ENCODE data around the gene CRYBA4. TPM values are rescaled to one million over a fixed set of nuclear protein-coding genes. Genes with fewer than 3 reads are reported as not detected.

The CRYBA4 gene
- total RNA-seq, 2 donors from 2014 or later = not detected

GRCh38 chr22:26642465-26643417 lies 21.0 kb downstream of the CRYBA4 start:
- no peaks in the 10 kb centered on the region for H3K9me3 Mint-ChIP-seq
- peak overlapping the region; percentile 91 to 98 for H3K27ac Mint-ChIP-seq
- no peaks in the 10 kb centered on the region for H3K36me3 Mint-ChIP-seq
- DNase-seq (ENCODE audit: low spot score in 2 of 2) (peak; percentile 77 to 88), ATAC-seq (peak; percentile 91 to 97)

- DNase-seq (ENCODE audit: low spot score in 2 of 2) (no peak), ATAC-seq (peak in 1 of 2 donors; percentile 3)
- Mint-ChIP-seq H3K27ac (peak overlapping the region in 1 of 2 donors; percentile 98), H3K9me3 (no peaks in the 10 kb centered on the region), H3K36me3 (no peaks in the 10 kb centered on the region)
Observed at GRCh38 chr22:26643418-26644100, 21.8 kb downstream of the CRYBA4 start.

- DNase-seq (ENCODE audit: low spot score in 2 of 2) (no peak), ATAC-seq (no peak)
- no peaks in the 10 kb centered on the region for H3K9me3 Mint-ChIP-seq
- H3K36me3 Mint-ChIP-seq = no peaks in the 10 kb centered on the region
- H3K27ac Mint-ChIP-seq = no peak overlapping the region
Observed at GRCh38 chr22:26646158-26646557, 24.4 kb downstream of the CRYBA4 start.

DNA sequence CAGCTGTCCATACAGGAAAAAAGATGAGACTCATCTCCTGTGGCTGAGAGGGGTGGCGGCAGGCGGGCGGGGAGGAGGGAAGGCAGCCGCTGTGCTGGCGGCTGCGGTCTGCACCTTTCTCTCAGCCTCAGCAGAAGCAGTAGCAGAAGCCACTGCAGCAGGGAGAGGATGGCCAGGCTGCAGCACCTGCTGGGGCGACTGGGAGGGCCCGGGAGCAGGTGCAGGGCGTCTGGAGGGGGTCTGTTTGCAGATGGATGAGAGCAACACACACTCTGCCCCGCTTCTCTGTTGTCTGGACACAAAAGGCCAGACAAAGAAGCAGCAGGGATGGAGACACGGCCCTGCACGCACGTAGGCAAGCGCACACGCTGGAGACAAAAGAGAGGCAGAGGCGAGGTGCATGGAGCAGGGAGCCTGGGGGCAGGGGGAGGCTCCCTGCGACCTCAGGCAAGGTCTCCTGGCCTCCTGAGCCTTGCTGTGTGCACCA lies 26.3 kb downstream of the CRYBA4 start:
- H3K27ac Mint-ChIP-seq = no peak overlapping the region
- DNase-seq (ENCODE audit: low spot score in 2 of 2) = peak in 1 of 2 donors; percentile 36
- no peaks in the 10 kb centered on the region for H3K9me3 Mint-ChIP-seq
- peak; percentile 27 to 45 for ATAC-seq
- H3K36me3 Mint-ChIP-seq = no peaks in the 10 kb centered on the region

DNA sequence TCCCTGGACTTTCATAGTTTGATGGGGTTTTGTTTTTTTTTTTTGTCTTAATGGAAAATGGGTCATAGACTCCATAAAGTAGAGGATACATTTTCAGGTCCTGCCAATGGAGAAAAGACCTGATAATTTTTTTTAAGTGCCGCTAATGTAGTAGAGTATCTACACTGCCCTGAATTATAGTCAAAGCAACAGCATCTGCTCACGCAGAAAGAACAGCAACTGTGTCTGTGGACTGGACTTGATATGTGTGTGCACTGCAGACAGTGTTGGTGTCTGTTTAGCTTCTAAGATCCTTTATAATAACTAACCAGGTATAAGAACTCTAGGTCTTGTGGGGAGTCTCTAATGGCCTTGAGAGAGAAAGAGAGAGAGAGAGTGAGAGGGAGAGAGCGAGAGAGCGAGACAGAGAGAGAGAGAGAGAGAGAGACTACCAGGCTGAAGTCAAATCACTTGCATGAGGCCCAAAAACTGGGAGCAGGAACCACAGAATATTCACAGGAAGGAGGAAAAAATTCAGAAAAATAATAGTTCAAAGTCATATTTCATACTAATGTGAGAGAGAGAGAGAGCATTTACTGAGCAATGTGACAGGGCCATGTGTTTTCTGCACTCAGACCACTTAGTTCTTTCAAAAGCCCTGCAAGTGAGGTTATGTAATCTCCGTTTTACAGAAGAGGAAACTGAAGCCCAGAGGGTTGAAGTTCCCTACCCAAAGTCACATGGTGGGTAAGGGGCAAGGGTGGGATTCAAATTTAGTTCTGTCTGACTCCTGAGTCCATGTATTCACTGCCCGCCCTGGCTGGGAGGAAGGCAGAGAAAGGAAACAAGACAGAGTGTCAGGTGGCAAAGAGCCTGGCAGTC lies 27.0 kb downstream of the CRYBA4 start:
- ATAC-seq (no peak), DNase-seq (ENCODE audit: low spot score in 2 of 2) (no peak)
- no peak overlapping the region for H3K27ac Mint-ChIP-seq
- H3K9me3 Mint-ChIP-seq = no peaks in the 10 kb centered on the region
- no peaks in the 10 kb centered on the region for H3K36me3 Mint-ChIP-seq

GRCh38 chr22:26650722-26651421 lies 29.1 kb downstream of the CRYBA4 start:
- ATAC-seq = peak; percentile 63 to 83

DNA sequence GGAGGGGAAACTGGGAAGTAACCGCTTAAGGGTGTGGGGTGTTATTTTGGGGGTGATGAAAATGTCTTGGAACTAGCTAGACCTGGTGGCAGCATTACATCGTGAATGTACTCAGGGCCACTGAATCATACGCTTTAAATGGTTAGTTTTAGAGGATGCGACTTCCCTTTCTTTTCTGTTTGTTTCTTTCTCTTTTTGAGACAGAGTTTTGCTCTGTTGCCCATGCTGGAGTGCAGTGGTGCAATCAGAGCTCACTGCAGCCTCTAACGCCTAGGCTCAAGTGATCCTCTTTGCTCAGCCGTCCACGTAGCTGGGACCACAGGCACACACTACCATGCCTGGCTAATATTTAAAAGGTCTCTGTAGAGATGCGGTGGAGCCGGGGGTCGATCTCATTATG lies 30.1 kb downstream of the CRYBA4 start:
- ATAC-seq (no peak), DNase-seq (ENCODE audit: low spot score in 2 of 2) (no peak)
- H3K27ac Mint-ChIP-seq = no peak overlapping the region
- H3K36me3 Mint-ChIP-seq = no peaks in the 10 kb centered on the region
- H3K9me3 Mint-ChIP-seq = no peaks in the 10 kb centered on the region

More at GRCh38 chr22:26650722-26651421, 29.1 kb downstream of the CRYBA4 start:
- Mint-ChIP-seq H3K27ac (peak overlapping the region; percentile 5 to 48), H3K36me3 (no peaks in the 10 kb centered on the region), H3K9me3 (no peaks in the 10 kb centered on the region)
- DNase-seq (ENCODE audit: low spot score in 2 of 2) = no peak

- Mint-ChIP-seq H3K9me3 (no peaks in the 10 kb centered on the region), H3K36me3 (peaks cover 0 to 12% of the 10 kb centered on the region in 2 donors)
- DNase-seq (ENCODE audit: low spot score in 2 of 2) = peak; percentile 62 to 76
Observed at GRCh38 chr22:26656891-26657851, 35.4 kb downstream of the CRYBA4 start, which contains the start of gene MIAT. MIAT (plus strand) TSS chr22:26657588.

GRCh38 chr22:26658161-26658560 lies 36.4 kb downstream of the CRYBA4 start:
- DNase-seq (ENCODE audit: low spot score in 2 of 2) (no peak), ATAC-seq (peak; percentile 14 to 19)

More at GRCh38 chr22:26656891-26657851, 35.4 kb downstream of the CRYBA4 start, which contains the start of gene MIAT:
- H3K27ac Mint-ChIP-seq = peak within 1 kb of the TSS; percentile 65 to 88
- ATAC-seq = peak; percentile 82 to 87

DNA sequence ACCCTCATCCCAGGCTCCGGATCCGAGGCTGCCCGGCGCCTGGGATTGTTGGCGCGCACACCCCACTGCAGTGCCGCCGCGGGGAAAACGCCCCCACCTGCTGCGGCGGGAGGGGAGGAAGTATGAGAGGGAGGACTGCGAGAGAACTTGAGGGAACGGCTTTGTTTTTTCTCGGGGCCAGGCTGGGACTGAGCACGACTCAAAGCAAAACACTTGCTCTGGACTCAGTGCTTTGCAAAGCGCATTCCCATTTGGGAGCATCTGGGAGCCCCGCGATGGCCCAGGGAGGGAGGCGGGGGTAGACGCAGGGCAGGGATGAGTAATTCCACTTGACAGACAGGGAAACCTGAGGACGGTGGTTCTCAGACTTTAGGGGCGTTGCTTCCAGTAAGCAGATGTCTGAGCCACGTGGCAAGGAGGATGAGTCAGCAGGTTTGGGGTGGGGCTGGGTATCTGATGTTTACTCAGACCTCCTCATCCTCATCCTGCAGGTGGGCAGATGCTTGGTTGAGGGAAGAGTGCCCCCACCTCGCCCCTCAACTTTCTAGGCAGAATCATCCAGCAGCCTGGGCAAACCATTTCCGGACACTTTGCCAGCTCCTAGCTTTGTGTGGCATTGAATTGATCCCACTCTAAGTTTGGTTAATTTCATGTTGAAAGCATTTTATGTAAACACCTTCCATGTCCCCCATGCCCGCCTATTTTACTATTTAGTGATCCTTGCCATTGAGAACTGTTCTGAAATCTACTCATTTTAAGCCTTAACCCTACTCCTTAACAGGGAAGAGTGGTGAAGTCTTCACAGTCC lies 37.1 kb downstream of the CRYBA4 start:
- Mint-ChIP-seq H3K9me3 (no peaks in the 10 kb centered on the region), H3K36me3 (peaks cover 0 to 18% of the 10 kb centered on the region in 2 donors), H3K27ac (peak overlapping the region; percentile 65)
- DNase-seq (ENCODE audit: low spot score in 2 of 2) = peak; percentile 72 to 75
- ATAC-seq = peak; percentile 88 to 89

More at GRCh38 chr22:26658161-26658560, 36.4 kb downstream of the CRYBA4 start:
- Mint-ChIP-seq H3K36me3 (peaks cover 0 to 12% of the 10 kb centered on the region in 2 donors), H3K9me3 (no peaks in the 10 kb centered on the region), H3K27ac (peak overlapping the region; percentile 65 to 88)

DNA sequence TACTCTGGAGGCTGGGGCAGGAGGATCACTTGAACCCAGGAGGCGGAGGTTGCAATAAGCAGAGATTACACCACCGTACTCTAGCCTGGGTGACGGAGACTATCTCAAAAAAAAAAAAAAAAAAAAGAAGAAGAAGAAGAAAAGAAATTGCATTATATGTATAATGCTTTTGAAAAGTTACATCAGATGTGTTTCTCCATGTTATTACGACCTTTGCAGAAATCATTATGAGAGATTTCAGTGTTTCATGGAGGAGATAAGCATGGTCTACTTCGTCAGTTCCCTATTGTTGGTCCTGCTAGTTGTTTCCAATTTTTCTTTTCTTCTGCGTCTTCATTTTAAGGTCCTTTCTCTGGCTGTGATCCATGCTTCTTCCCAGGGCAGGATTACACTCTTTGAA lies 38.6 kb downstream of the CRYBA4 start:
- ATAC-seq (no peak), DNase-seq (ENCODE audit: low spot score in 2 of 2) (no peak)
- Mint-ChIP-seq H3K36me3 (peaks cover 0 to 25% of the 10 kb centered on the region in 2 donors), H3K9me3 (no peaks in the 10 kb centered on the region), H3K27ac (no peak overlapping the region)

- ATAC-seq (no peak), DNase-seq (ENCODE audit: low spot score in 2 of 2) (no peak)
- H3K27ac Mint-ChIP-seq = no peak overlapping the region
- H3K9me3 Mint-ChIP-seq = no peaks in the 10 kb centered on the region
- H3K36me3 Mint-ChIP-seq = peaks cover 0 to 25% of the 10 kb centered on the region in 2 donors
Observed at GRCh38 chr22:26660961-26661578, 39.3 kb downstream of the CRYBA4 start.

- DNase-seq (ENCODE audit: low spot score in 2 of 2) = no peak
- Mint-ChIP-seq H3K27ac (peak overlapping the region in 1 of 2 donors; percentile 29), H3K9me3 (no peaks in the 10 kb centered on the region), H3K36me3 (peaks cover 0 to 25% of the 10 kb centered on the region in 2 donors)
- ATAC-seq = no peak
Observed at GRCh38 chr22:26662160-26662559, 40.4 kb downstream of the CRYBA4 start.
